HL-60 (cell line): ENCODE measurements around the gene TNFAIP1.

Experiments
- DNase-seq, 2 experiments: peaks; one replicate each; pipeline ENCODE4 v3.0.0-alpha.2; 2010 to 2020; ENCODE audit warnings: low read depth in 1 of 2, low spot score in 1 of 2
- H3K27ac ChIP-seq: fragments of 250-450 bp; sonication (Bioruptor Pico); replicated peaks from 2 replicates; pipeline ENCODE4 v1.5.1; 2020; ENCODE audit warnings: mild to moderate bottlenecking, moderate library complexity
- H3K27me3 ChIP-seq: fragments of 250-450 bp; sonication (Bioruptor Pico); 2 replicates; pipeline ENCODE4 v1.5.1; 2021; ENCODE audit warnings: mild to moderate bottlenecking, moderate library complexity; ENCODE audit not compliant: insufficient read depth, poor library complexity, severe bottlenecking
- H3K4me3 ChIP-seq: replicated peaks from 2 replicates; pipeline ENCODE4 v1.5.1; 2011; ENCODE audit warnings: mild to moderate bottlenecking, control low read depth, low read length; ENCODE audit not compliant: insufficient read depth
- GABPA ChIP-seq: IDR thresholded peaks from 2 replicates; pipeline ENCODE4 v1.6.1; 2012; ENCODE audit warnings: low read depth
- POLR2AphosphoS5 ChIP-seq: IDR thresholded peaks from 2 replicates; pipeline ENCODE4 v1.6.1; 2012; ENCODE audit warnings: low read depth
- SPI1 ChIP-seq: IDR thresholded peaks from 2 replicates; pipeline ENCODE4 v1.6.1; 2012; ENCODE audit warnings: low read depth, mild to moderate bottlenecking, borderline replicate concordance
- TF ChIP-seq, protein P1 (sequence below): IDR thresholded peaks from one replicate; pipeline ENCODE4 v1.5.1; 2011; ENCODE audit warnings: low read length, control low read depth, inconsistent platforms; ENCODE audit not compliant: insufficient read depth
- TF ChIP-seq, protein P2 (sequence below): IDR thresholded peaks from 2 replicates; pipeline ENCODE4 v1.6.1; 2012; ENCODE audit warnings: low read depth; ENCODE audit not compliant: insufficient replicate concordance

The TNFAIP1 gene

DNA sequence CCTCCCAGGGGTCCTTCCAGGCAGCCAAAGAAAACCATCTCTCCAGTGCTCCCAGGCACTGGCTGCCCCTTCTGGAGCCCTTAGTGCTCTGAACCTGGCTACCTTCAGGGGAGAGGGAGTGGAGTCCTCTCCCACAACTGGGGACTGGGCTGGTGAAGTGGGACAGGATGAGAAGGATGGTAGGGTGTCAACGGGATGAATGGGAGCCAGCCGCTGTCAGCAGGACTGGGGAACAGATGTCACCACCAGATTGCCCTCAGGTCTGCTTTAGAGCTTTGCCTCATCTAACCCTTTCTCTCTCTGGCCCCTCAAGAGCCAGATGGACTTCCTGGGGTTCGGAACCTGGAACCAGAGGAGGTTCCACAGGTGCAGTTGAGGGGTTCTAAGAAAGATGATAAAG lies 29.9 kb downstream of the TNFAIP1 start:
- no peak for DNase-seq

DNA sequence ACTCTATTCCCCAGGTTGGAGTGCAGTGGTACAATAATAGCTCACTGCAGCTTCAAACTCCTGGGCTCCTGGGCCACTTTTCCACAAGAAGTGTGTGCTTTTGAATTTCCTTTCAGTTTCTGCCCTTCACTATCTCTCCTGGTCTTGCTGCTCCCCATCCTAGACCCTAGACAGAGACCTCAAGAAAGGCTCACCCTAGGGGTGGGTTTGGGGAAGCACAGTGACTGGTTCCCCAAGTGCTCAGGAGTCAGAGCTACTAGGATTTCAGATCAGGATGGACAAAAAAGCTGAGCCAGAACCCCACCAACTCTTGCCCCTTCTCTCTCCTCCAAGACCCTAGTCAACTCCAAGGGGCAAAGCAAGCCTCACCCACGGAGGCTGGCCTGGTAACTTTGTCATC lies 31.0 kb downstream of the TNFAIP1 start:
- no peak for DNase-seq
- Histone ChIP-seq H3K4me3 (no peak overlapping the region), H3K27me3 (peaks cover under 1% of the 10 kb centered on the region), H3K27ac (no peak overlapping the region)
- TF ChIP-seq, protein P1, sequence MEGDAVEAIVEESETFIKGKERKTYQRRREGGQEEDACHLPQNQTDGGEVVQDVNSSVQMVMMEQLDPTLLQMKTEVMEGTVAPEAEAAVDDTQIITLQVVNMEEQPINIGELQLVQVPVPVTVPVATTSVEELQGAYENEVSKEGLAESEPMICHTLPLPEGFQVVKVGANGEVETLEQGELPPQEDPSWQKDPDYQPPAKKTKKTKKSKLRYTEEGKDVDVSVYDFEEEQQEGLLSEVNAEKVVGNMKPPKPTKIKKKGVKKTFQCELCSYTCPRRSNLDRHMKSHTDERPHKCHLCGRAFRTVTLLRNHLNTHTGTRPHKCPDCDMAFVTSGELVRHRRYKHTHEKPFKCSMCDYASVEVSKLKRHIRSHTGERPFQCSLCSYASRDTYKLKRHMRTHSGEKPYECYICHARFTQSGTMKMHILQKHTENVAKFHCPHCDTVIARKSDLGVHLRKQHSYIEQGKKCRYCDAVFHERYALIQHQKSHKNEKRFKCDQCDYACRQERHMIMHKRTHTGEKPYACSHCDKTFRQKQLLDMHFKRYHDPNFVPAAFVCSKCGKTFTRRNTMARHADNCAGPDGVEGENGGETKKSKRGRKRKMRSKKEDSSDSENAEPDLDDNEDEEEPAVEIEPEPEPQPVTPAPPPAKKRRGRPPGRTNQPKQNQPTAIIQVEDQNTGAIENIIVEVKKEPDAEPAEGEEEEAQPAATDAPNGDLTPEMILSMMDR, result no peak
- TF ChIP-seq GABPA (no peak), POLR2AphosphoS5 (no peak), SPI1 (no peak)
- TF ChIP-seq, protein P2, sequence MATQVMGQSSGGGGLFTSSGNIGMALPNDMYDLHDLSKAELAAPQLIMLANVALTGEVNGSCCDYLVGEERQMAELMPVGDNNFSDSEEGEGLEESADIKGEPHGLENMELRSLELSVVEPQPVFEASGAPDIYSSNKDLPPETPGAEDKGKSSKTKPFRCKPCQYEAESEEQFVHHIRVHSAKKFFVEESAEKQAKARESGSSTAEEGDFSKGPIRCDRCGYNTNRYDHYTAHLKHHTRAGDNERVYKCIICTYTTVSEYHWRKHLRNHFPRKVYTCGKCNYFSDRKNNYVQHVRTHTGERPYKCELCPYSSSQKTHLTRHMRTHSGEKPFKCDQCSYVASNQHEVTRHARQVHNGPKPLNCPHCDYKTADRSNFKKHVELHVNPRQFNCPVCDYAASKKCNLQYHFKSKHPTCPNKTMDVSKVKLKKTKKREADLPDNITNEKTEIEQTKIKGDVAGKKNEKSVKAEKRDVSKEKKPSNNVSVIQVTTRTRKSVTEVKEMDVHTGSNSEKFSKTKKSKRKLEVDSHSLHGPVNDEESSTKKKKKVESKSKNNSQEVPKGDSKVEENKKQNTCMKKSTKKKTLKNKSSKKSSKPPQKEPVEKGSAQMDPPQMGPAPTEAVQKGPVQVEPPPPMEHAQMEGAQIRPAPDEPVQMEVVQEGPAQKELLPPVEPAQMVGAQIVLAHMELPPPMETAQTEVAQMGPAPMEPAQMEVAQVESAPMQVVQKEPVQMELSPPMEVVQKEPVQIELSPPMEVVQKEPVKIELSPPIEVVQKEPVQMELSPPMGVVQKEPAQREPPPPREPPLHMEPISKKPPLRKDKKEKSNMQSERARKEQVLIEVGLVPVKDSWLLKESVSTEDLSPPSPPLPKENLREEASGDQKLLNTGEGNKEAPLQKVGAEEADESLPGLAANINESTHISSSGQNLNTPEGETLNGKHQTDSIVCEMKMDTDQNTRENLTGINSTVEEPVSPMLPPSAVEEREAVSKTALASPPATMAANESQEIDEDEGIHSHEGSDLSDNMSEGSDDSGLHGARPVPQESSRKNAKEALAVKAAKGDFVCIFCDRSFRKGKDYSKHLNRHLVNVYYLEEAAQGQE, result no peak

More for the DNA sequence above, 29.9 kb downstream of the TNFAIP1 start:
- no peaks in the 10 kb centered on the region for H3K27me3 ChIP-seq
- no peak for TF ChIP-seq POLR2AphosphoS5
- TF ChIP-seq SPI1, result no peak
- TF ChIP-seq, protein P1, result no peak
- TF ChIP-seq, protein P2, result no peak
- no peak for TF ChIP-seq GABPA
- no peak overlapping the region for H3K27ac ChIP-seq
- H3K4me3 ChIP-seq, result no peak overlapping the region

DNA sequence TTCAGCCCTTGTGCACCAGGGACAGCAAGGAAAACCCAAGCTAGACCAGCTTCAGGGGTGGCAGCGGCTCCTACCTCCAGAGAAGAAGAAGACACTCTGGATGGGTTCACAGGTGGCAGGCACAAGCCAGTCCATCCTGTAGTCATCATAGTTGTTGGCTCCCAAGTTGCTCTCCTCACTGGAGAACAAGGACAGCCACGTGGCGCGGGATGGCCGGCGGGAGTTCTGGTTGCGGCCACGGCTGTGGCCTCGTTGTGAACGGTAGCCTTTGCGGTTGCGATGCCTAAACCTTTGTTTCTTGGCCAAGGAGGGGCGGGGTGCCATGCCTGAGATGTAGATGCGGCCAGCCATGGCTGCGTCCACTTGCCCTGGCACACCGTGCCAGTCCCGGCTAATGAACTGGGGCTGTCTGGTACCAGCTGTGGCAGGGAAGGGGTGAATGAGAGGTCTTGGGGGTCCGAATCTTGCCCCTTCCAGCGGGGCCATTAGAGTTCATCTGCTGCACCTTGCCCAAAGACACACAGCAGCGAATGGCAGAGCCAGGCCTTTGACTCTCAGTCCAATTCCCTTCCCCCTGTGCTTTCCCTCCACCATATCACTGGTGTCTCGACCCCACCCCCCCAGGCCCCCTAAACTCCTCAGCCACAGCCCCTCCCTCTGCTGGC lies 32.2 kb downstream of the TNFAIP1 start:
- no peak for DNase-seq
- no peak overlapping the region for H3K4me3 ChIP-seq
- peaks cover 9% of the 10 kb centered on the region for H3K27me3 ChIP-seq
- TF ChIP-seq, protein P2, result no peak
- TF ChIP-seq, protein P1, result no peak
- TF ChIP-seq GABPA (no peak), POLR2AphosphoS5 (no peak), SPI1 (no peak)
- H3K27ac ChIP-seq, result no peak overlapping the region
